ENCODE data around the gene SLC38A6. TPM values are rescaled to one million over a fixed set of nuclear protein-coding genes. Genes with fewer than 3 reads are reported as not detected.
"Not testable (repeated sequence)": the region's sequence is repeated elsewhere in the genome, so short reads cannot be mapped to it uniquely, and the experiment has no call there.

SLC38A6 gene
- total RNA-seq, 6 donors from 2014 or later: 13.7 to 37.7 (median 23.8) TPM

DNA sequence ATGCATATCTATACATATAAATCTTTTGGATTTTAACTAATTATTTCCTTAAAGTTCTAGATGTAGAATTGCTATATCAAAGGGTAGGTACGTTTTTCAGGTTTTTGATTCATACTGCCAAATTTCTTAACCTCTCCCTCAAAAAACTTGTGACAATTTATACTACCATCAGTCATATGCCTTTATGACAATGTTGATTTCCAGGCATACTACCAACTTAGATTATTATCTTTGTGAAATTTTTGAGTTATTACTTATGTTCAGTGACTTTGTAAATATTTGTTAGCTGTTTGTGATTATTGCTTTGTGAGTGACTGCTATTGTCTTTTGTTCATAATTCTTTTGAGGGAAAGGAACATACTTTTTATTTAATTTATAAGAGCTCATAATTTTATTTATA lies 107.0 kb downstream of the SLC38A6 start:
- TF ChIP-seq, protein P1, sequence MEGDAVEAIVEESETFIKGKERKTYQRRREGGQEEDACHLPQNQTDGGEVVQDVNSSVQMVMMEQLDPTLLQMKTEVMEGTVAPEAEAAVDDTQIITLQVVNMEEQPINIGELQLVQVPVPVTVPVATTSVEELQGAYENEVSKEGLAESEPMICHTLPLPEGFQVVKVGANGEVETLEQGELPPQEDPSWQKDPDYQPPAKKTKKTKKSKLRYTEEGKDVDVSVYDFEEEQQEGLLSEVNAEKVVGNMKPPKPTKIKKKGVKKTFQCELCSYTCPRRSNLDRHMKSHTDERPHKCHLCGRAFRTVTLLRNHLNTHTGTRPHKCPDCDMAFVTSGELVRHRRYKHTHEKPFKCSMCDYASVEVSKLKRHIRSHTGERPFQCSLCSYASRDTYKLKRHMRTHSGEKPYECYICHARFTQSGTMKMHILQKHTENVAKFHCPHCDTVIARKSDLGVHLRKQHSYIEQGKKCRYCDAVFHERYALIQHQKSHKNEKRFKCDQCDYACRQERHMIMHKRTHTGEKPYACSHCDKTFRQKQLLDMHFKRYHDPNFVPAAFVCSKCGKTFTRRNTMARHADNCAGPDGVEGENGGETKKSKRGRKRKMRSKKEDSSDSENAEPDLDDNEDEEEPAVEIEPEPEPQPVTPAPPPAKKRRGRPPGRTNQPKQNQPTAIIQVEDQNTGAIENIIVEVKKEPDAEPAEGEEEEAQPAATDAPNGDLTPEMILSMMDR (IDR thresholded peaks at IDR 0.05): no peak
- TF ChIP-seq POLR2AphosphoS5 (IDR thresholded peaks at IDR 0.05) (no peak), POLR2A (IDR thresholded peaks at IDR 0.05) (no peak), EP300 (IDR thresholded peaks at IDR 0.05) (no peak)
- Histone ChIP-seq H3K36me3 (no peaks in the 10 kb centered on the region), H3K27ac (no peak overlapping the region), H3K27me3 (no peaks in the 10 kb centered on the region), H3K4me3 (no peak overlapping the region), H3K4me1 (peaks cover 0 to 12% (median 4%) of the 10 kb centered on the region in 4 donors), H3K9me3 (no peaks in the 10 kb centered on the region)
- ATAC-seq (ENCODE audit: low FRiP score in 2 of 2) (no peak), DNase-seq (no peak)
- 87 to 88% methylated on average over 1 of the region's 1 CpG for WGBS, 2 donors

DNA sequence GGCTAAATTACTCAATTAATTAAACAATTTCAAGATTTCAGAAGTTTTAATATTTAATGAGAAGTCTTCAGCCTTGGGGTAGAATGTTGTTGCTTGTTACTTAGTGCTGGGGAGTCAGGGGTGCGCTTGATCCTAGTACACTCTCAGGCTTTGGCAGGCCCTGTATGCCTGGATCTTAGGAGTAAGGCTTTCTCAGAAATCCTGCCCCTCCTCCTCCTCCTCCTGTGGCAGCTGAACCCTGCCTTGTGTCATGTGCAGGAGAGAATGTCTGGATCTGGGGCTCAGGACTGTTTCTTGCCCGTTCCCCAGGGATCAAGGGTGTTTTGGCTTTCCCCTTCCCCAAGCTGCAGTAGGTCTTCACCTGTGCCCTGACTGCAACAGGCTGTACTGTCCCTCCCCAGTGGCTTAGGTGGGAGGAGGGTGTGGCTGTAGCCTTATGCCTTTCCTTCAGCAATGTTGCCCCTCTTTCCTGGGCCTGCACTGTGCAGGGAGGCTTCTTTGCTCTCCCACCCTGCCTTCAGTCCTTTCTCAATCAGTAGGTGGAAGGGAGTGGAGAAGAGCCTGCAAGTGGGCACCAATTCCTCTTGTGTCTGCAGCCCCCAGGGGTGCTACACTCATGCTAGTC lies 108.2 kb downstream of the SLC38A6 start:
- WGBS, 2 donors: 85 to 93% methylated on average over 2 of the region's 2 CpGs
- ATAC-seq (ENCODE audit: low FRiP score in 2 of 2): no peak
- TF ChIP-seq, protein P1 (IDR thresholded peaks at IDR 0.05): no peak
- TF ChIP-seq EP300 (IDR thresholded peaks at IDR 0.05) (no peak), POLR2AphosphoS5 (IDR thresholded peaks at IDR 0.05) (no peak), POLR2A (IDR thresholded peaks at IDR 0.05) (no peak)

DNA sequence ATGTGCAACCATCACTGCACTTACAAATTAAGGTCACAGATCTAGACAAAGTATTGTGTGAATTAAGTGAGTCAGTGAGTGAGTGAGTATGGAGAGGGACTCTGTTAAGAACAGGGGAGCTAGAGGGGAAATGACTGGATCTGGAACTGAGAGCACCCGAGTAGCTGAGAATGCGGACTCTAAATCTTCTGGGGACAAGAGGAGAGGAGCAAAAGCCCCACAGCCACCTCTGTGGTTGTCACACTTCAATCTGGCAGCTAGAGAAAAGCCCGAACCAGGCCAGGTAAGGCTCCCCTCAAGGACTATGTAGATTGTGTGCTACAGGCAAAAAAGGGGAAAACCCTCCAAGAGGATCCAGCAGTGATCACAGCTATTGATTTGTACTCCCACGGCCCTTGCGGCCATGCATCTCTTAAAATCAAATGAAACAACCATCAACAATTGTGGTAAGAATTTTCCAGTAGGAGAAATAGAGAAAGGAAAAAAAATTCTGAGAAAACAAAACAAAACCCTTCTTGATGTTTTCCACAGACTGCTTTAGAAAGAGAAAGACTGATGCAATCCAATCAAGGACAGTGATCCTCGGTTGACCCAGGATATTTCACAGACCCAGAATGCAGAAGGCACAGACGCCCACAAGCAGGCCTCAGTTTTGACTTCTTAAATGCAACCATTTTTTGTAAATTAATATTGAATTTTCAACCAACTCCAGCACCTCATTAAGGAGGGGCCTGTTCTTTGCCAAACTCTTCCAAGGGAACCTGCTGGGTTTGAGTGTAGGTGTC lies 109.6 kb downstream of the SLC38A6 start:
- no peak for TF ChIP-seq POLR2A (IDR thresholded peaks at IDR 0.05)
- no peak for TF ChIP-seq EP300 (IDR thresholded peaks at IDR 0.05)
- TF ChIP-seq POLR2AphosphoS5 (IDR thresholded peaks at IDR 0.05): no peak
- TF ChIP-seq, protein P1 (IDR thresholded peaks at IDR 0.05): no peak
- no peaks in the 10 kb centered on the region for H3K9me3 ChIP-seq
- H3K4me1 ChIP-seq: peaks cover 0 to 12% (median 4%) of the 10 kb centered on the region in 4 donors
- no peak for ATAC-seq (ENCODE audit: low FRiP score in 2 of 2)
- H3K36me3 ChIP-seq: no peaks in the 10 kb centered on the region
- no peaks in the 10 kb centered on the region for H3K27me3 ChIP-seq
- no peak for DNase-seq
- 71 to 83% methylated on average over 7 of the region's 7 CpGs for WGBS, 2 donors
- no peak overlapping the region for H3K27ac ChIP-seq
- H3K4me3 ChIP-seq: no peak overlapping the region

More for the DNA sequence above, 108.2 kb downstream of the SLC38A6 start:
- no peaks in the 10 kb centered on the region for H3K27me3 ChIP-seq
- no peak overlapping the region for H3K4me3 ChIP-seq
- peaks cover 0 to 12% (median 4%) of the 10 kb centered on the region in 4 donors for H3K4me1 ChIP-seq
- H3K36me3 ChIP-seq: no peaks in the 10 kb centered on the region
- no peaks in the 10 kb centered on the region for H3K9me3 ChIP-seq
- DNase-seq: no peak
- no peak overlapping the region for H3K27ac ChIP-seq

DNA sequence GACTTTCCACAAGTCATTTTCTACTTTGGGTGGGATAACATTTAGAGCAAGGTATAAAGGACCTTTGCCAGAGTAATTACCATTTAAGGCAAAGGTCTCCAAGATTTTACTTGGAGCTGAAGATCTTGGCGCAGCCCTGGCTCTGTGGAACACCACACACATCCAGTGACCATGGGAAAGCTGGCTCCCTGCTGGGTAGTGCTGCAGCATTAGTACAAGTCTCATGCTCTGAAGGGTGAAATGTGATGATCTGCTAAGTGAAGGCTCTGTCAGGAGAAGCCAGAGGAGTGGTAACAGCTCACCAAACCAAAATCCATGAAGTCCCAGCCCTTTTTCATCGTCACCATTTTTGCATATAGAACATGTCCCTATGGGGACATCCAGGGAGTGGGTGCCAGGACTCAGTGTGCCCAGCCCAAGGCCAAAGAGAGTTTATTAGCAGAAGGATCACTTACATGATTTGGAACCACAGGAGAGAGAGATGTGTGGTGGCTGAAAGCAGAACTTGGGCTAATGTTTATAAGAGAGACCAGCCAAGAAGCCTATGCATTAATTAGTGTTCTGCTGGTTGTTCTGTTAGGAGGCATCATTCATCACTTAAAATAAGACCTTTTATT lies 110.7 kb downstream of the SLC38A6 start:
- no peak overlapping the region for H3K27ac ChIP-seq
- peaks cover 0 to 12% (median 4%) of the 10 kb centered on the region in 4 donors for H3K4me1 ChIP-seq
- 66 to 86% methylated on average over 2 of the region's 2 CpGs for WGBS, 2 donors
- no peaks in the 10 kb centered on the region for H3K36me3 ChIP-seq
- DNase-seq (no peak), ATAC-seq (ENCODE audit: low FRiP score in 2 of 2) (no peak)
- TF ChIP-seq EP300 (IDR thresholded peaks at IDR 0.05): no peak
- TF ChIP-seq, protein P1 (IDR thresholded peaks at IDR 0.05): no peak
- no peak for TF ChIP-seq POLR2AphosphoS5 (IDR thresholded peaks at IDR 0.05)
- TF ChIP-seq POLR2A (IDR thresholded peaks at IDR 0.05): no peak
- H3K9me3 ChIP-seq: no peaks in the 10 kb centered on the region
- H3K27me3 ChIP-seq: no peaks in the 10 kb centered on the region
- no peak overlapping the region for H3K4me3 ChIP-seq

DNA sequence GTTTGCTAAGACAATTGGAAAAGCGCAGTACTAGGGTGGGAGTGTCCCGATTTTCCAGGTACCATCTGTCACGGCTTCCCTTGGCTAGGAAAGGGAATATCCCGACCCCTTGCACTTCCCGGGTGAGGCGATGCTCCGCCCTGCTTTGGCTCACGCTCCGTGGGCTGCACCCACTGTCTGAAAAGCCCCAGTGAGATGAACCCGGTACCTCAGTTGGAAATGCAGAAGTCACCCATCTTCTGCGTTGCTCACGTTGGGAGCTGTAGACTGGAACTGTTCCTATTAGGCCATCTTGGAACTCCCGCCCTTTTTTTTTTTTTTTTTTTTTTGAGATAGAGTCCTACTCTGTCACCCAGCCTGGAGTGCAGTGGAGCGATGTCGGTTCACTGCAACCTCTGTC lies 117.1 kb downstream of the SLC38A6 start:
- peaks cover 15 to 18% (median 16%) of the 10 kb centered on the region in 4 donors for H3K4me1 ChIP-seq
- H3K4me3 ChIP-seq; H3K27me3 ChIP-seq; H3K36me3 ChIP-seq; ATAC-seq (ENCODE audit: low FRiP score in 2 of 2); H3K27ac ChIP-seq; H3K9me3 ChIP-seq: not testable (repeated sequence)
- 85 to 92% methylated on average over 15 of the region's 15 CpGs for WGBS, 2 donors
- DNase-seq: peak in 1 of 2 donors; percentile 32
